GM23338 (cell line): Measurements from ENCODE around the gene HNMT. TPM values are rescaled to one million over a fixed set of nuclear protein-coding genes. Genes with fewer than 3 reads are reported as not detected.

Source experiments
- ATAC-seq: fragments of 200-7000 bp; cut with Tn5 transposase; 3 replicates; pipeline ENCODE4 v1.9.1; 2020
- DNase-seq: peaks from one replicate; pipeline ENCODE4 v3.0.0-alpha.2; 2015; ENCODE audit warnings: low spot score
- H2AFZ ChIP-seq: fragments of 200-600 bp; sonication (generic); 2 replicates; pipeline ENCODE4 v1.8.0; 2016; ENCODE audit warnings: antibody characterized with exemption, mild to moderate bottlenecking, moderate library complexity
- H3F3A ChIP-seq: fragments of 200-600 bp; sonication (generic); replicated peaks from 2 replicates; pipeline ENCODE4 v1.8.0; 2017; ENCODE audit warnings: antibody characterized with exemption, mixed run types, low read depth
- H3K27ac ChIP-seq: fragments of 200-600 bp; sonication (generic); 2 replicates; pipeline ENCODE4 v1.6.1; 2016; ENCODE audit warnings: low read depth
- H3K27me3 ChIP-seq: fragments of 200-600 bp; sonication (generic); 2 replicates; pipeline ENCODE4 v1.8.0; 2016; ENCODE audit warnings: mild to moderate bottlenecking, mixed run types, moderate library complexity; ENCODE audit not compliant: insufficient read depth
- H3K36me3 ChIP-seq: fragments of 200-600 bp; sonication (generic); 2 replicates; pipeline ENCODE4 v1.8.0; 2016; ENCODE audit warnings: mild to moderate bottlenecking; ENCODE audit not compliant: insufficient read depth
- H3K4me1 ChIP-seq: fragments of 200-600 bp; sonication (generic); 2 replicates; pipeline ENCODE4 v1.8.0; 2016; ENCODE audit warnings: mild to moderate bottlenecking, moderate library complexity; ENCODE audit not compliant: insufficient read depth
- H3K4me2 ChIP-seq: fragments of 200-600 bp; sonication (generic); 2 replicates; pipeline ENCODE4 v1.7.1; 2017; ENCODE audit warnings: mixed run types
- H3K4me3 ChIP-seq: fragments of 200-600 bp; sonication (generic); 2 replicates; pipeline ENCODE4 v1.6.1; 2016; ENCODE audit warnings: mixed run types
- H3K79me2 ChIP-seq: fragments of 200-600 bp; sonication (generic); replicated peaks from 2 replicates; pipeline ENCODE4 v1.8.0; 2017; ENCODE audit warnings: mild to moderate bottlenecking; ENCODE audit not compliant: insufficient read depth
- H3K9me2 ChIP-seq: fragments of 200-600 bp; sonication (generic); 2 replicates; pipeline ENCODE4 v1.8.0; 2017; ENCODE audit not compliant: insufficient read depth
- H4K20me1 ChIP-seq: fragments of 200-600 bp; sonication (generic); replicated peaks from 2 replicates; pipeline ENCODE4 v1.8.0; 2017; ENCODE audit warnings: mild to moderate bottlenecking; ENCODE audit not compliant: insufficient read depth
- H3K27ac Mint-ChIP-seq: 2 replicates; pipeline ENCODE4 v1.8.0; 2020; ENCODE audit warnings: inconsistent platforms, mild to moderate bottlenecking, moderate library complexity, mixed read lengths
- H3K27me3 Mint-ChIP-seq: 3 replicates; pipeline ENCODE4 v1.8.0; 2022; ENCODE audit warnings: low read depth, mild to moderate bottlenecking, moderate library complexity, mixed read lengths, inconsistent platforms; ENCODE audit not compliant: insufficient read depth, poor library complexity
- H3K36me3 Mint-ChIP-seq: 3 replicates; pipeline ENCODE4 v1.8.0; 2021; ENCODE audit warnings: low read depth, mild to moderate bottlenecking, inconsistent platforms, moderate library complexity, mixed read lengths
- H3K4me1 Mint-ChIP-seq: 3 replicates; pipeline ENCODE4 v1.8.0; 2020; ENCODE audit warnings: mild to moderate bottlenecking, inconsistent platforms, mixed read lengths
- H3K4me3 Mint-ChIP-seq: 3 replicates; pipeline ENCODE4 v1.8.0; 2021; ENCODE audit warnings: moderate library complexity, mild to moderate bottlenecking, inconsistent platforms, mixed read lengths
- H3K9me3 Mint-ChIP-seq: 3 replicates; pipeline ENCODE4 v1.8.0; 2020; ENCODE audit warnings: moderate library complexity, mild to moderate bottlenecking, inconsistent platforms, mixed read lengths
- CREB1 ChIP-seq: fragments of 250-450 bp; sonication (Bioruptor Pico); IDR thresholded peaks from 2 replicates; pipeline ENCODE4 v1.5.0; 2020; ENCODE audit warnings: low read depth, mild to moderate bottlenecking, moderate library complexity
- EZH2 ChIP-seq: fragments of 200-600 bp; sonication (generic); IDR thresholded peaks from one replicate; pipeline ENCODE4 v1.8.0; 2017; ENCODE audit warnings: antibody characterized with exemption, mild to moderate bottlenecking, low read depth; ENCODE audit not compliant: unreplicated experiment
- EZH2phosphoT487 ChIP-seq: fragments of 200-600 bp; sonication (generic); IDR thresholded peaks from one replicate; pipeline ENCODE4 v1.8.1; 2018; ENCODE audit warnings: antibody characterized with exemption; ENCODE audit not compliant: unreplicated experiment
- JUNB ChIP-seq: IDR thresholded peaks from one replicate; pipeline ENCODE4 v1.6.1; 2016; ENCODE audit warnings: antibody characterized with exemption; ENCODE audit not compliant: unreplicated experiment
- POLR2AphosphoS5 ChIP-seq: IDR thresholded peaks from 2 replicates; pipeline ENCODE4 v1.6.1; 2016; ENCODE audit warnings: antibody characterized with exemption, low read depth
- STAT1 ChIP-seq: IDR thresholded peaks from one replicate; pipeline ENCODE4 v1.6.1; 2016; ENCODE audit warnings: antibody characterized with exemption; ENCODE audit not compliant: unreplicated experiment
- ZNF331 ChIP-seq: fragments of 250-450 bp; sonication (Bioruptor Pico); IDR thresholded peaks from 2 replicates; pipeline ENCODE4 v1.5.0; 2020; ENCODE audit warnings: low read depth, mild to moderate bottlenecking, moderate library complexity
- polyA plus RNA-seq: library from polyadenylated mRNA; unstranded; fragments of >200 nt; fragmentation: Nextera tagmentation; extraction: Ambion mirVana; gene quantifications from 2 replicates; pipeline ENCODE4 v1.2.1, GENCODE V29; 2016
- total RNA-seq: library from RNA; depleted of rRNA; stranded (reverse); fragments of >200 nt; shearing (Covaris generic); gene quantifications from 2 replicates; pipeline ENCODE4 v1.2.3, GENCODE V29; 2014
- TF ChIP-seq, protein P1 (sequence below), 2 experiments: fragments of 200-600 bp in 1 of 2; sonication (generic) in 1 of 2; conservative IDR thresholded peaks; 2 replicates each; pipeline versions ENCODE4 v1.5.1 to v1.6.1; 2016 to 2017; ENCODE audit warnings: antibody characterized with exemption in 2 of 2, low read depth in 2 of 2, mild to moderate bottlenecking in 2 of 2, moderate library complexity in 1 of 2
- TF ChIP-seq, protein P2 (sequence below): IDR thresholded peaks from one replicate; pipeline ENCODE4 v1.6.1; 2018; ENCODE audit warnings: antibody characterized with exemption; ENCODE audit not compliant: unreplicated experiment
- TF ChIP-seq, protein P3 (sequence below): IDR thresholded peaks from 2 replicates; pipeline ENCODE4 v1.6.1; 2016; ENCODE audit warnings: antibody characterized with exemption
- TF ChIP-seq, protein P4 (sequence below): fragments of 250-450 bp; sonication (Bioruptor Pico); IDR thresholded peaks from 2 replicates; pipeline ENCODE4 v1.5.0; 2020; ENCODE audit warnings: mild to moderate bottlenecking, moderate library complexity

HNMT gene
- total and polyA plus RNA-seq, 2 experiments from 2014 or later = 3.3 to 3.4 TPM

DNA sequence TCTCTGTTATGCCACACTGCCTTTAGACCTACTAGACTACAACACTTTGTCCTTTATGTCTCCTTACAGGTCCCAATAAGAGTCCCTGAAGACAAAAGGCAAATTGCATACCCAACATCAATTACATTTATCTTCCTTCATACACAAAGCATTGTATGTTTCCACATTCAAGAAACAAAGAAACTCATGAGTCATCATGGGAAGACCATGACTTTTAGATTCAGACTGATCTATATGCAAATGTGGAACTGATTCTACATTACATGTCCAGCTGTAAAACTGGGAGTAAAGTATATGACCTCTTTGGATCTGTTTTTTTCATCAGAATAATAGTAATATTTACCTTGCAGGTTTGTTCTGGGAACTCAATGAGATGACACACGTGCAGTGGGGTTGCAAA lies 25.2 kb upstream of the HNMT start (continued):
- TF ChIP-seq, protein P1, sequence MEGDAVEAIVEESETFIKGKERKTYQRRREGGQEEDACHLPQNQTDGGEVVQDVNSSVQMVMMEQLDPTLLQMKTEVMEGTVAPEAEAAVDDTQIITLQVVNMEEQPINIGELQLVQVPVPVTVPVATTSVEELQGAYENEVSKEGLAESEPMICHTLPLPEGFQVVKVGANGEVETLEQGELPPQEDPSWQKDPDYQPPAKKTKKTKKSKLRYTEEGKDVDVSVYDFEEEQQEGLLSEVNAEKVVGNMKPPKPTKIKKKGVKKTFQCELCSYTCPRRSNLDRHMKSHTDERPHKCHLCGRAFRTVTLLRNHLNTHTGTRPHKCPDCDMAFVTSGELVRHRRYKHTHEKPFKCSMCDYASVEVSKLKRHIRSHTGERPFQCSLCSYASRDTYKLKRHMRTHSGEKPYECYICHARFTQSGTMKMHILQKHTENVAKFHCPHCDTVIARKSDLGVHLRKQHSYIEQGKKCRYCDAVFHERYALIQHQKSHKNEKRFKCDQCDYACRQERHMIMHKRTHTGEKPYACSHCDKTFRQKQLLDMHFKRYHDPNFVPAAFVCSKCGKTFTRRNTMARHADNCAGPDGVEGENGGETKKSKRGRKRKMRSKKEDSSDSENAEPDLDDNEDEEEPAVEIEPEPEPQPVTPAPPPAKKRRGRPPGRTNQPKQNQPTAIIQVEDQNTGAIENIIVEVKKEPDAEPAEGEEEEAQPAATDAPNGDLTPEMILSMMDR (conservative IDR thresholded peaks at IDR 0.05; ENCODE audit: low read depth in 2 of 2) = no peak
- TF ChIP-seq, protein P2, sequence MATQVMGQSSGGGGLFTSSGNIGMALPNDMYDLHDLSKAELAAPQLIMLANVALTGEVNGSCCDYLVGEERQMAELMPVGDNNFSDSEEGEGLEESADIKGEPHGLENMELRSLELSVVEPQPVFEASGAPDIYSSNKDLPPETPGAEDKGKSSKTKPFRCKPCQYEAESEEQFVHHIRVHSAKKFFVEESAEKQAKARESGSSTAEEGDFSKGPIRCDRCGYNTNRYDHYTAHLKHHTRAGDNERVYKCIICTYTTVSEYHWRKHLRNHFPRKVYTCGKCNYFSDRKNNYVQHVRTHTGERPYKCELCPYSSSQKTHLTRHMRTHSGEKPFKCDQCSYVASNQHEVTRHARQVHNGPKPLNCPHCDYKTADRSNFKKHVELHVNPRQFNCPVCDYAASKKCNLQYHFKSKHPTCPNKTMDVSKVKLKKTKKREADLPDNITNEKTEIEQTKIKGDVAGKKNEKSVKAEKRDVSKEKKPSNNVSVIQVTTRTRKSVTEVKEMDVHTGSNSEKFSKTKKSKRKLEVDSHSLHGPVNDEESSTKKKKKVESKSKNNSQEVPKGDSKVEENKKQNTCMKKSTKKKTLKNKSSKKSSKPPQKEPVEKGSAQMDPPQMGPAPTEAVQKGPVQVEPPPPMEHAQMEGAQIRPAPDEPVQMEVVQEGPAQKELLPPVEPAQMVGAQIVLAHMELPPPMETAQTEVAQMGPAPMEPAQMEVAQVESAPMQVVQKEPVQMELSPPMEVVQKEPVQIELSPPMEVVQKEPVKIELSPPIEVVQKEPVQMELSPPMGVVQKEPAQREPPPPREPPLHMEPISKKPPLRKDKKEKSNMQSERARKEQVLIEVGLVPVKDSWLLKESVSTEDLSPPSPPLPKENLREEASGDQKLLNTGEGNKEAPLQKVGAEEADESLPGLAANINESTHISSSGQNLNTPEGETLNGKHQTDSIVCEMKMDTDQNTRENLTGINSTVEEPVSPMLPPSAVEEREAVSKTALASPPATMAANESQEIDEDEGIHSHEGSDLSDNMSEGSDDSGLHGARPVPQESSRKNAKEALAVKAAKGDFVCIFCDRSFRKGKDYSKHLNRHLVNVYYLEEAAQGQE = no peak
- TF ChIP-seq POLR2AphosphoS5 = no peak
- no peak for TF ChIP-seq EZH2phosphoT487
- TF ChIP-seq CREB1 (CRISPR knock-in tag) = no peak
- TF ChIP-seq, protein P3, sequence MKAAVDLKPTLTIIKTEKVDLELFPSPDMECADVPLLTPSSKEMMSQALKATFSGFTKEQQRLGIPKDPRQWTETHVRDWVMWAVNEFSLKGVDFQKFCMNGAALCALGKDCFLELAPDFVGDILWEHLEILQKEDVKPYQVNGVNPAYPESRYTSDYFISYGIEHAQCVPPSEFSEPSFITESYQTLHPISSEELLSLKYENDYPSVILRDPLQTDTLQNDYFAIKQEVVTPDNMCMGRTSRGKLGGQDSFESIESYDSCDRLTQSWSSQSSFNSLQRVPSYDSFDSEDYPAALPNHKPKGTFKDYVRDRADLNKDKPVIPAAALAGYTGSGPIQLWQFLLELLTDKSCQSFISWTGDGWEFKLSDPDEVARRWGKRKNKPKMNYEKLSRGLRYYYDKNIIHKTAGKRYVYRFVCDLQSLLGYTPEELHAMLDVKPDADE = no peak

DNA sequence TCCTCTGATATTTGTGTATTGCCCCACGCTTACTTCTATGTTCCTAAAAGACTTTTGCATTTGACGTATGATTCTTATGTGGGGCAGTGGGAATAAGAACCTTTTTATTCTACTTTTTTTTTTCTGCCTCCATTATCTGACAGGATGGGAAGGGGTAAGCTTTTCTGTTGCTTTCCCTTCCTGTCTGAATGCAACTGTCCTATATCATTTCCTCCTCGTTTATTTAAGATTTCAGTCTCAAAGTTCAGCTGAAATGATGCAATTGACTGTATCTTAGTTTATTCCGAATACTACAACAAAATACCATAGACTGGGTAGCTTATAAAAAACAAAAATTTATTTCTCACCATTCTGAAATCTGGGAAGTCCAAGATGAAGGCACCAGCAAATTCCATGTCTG lies 24.1 kb upstream of the HNMT start:
- H3F3A ChIP-seq = no peaks in the 10 kb centered on the region
- DNase-seq (no peak), ATAC-seq (no peak)
- no peaks in the 10 kb centered on the region for H3K27me3 Mint-ChIP-seq
- 0 out of 2 replicates have a peak, but pooled peaks cover 3% of the 10 kb centered on the region for H3K9me2 ChIP-seq
- H3K4me3 ChIP-seq = no peak overlapping the region
- no peak overlapping the region for H3K4me3 Mint-ChIP-seq
- no peaks in the 10 kb centered on the region for H3K27me3 ChIP-seq
- H3K36me3 Mint-ChIP-seq = no peaks in the 10 kb centered on the region
- H3K4me1 ChIP-seq = no peaks in the 10 kb centered on the region
- no peak overlapping the region for H2AFZ ChIP-seq
- no peaks in the 10 kb centered on the region for H3K9me3 Mint-ChIP-seq
- H4K20me1 ChIP-seq = no peaks in the 10 kb centered on the region; the same call in 1 of the 2 replicates
- no peak overlapping the region for H3K27ac ChIP-seq
- no peak for TF ChIP-seq STAT1
- TF ChIP-seq ZNF331 = no peak
- no peak for TF ChIP-seq CREB1 (CRISPR knock-in tag)
- TF ChIP-seq EZH2phosphoT487 = no peak
- no peak for TF ChIP-seq EZH2
- TF ChIP-seq POLR2AphosphoS5 = no peak
- TF ChIP-seq JUNB = no peak
- TF ChIP-seq, protein P3 = no peak
- TF ChIP-seq, protein P4, sequence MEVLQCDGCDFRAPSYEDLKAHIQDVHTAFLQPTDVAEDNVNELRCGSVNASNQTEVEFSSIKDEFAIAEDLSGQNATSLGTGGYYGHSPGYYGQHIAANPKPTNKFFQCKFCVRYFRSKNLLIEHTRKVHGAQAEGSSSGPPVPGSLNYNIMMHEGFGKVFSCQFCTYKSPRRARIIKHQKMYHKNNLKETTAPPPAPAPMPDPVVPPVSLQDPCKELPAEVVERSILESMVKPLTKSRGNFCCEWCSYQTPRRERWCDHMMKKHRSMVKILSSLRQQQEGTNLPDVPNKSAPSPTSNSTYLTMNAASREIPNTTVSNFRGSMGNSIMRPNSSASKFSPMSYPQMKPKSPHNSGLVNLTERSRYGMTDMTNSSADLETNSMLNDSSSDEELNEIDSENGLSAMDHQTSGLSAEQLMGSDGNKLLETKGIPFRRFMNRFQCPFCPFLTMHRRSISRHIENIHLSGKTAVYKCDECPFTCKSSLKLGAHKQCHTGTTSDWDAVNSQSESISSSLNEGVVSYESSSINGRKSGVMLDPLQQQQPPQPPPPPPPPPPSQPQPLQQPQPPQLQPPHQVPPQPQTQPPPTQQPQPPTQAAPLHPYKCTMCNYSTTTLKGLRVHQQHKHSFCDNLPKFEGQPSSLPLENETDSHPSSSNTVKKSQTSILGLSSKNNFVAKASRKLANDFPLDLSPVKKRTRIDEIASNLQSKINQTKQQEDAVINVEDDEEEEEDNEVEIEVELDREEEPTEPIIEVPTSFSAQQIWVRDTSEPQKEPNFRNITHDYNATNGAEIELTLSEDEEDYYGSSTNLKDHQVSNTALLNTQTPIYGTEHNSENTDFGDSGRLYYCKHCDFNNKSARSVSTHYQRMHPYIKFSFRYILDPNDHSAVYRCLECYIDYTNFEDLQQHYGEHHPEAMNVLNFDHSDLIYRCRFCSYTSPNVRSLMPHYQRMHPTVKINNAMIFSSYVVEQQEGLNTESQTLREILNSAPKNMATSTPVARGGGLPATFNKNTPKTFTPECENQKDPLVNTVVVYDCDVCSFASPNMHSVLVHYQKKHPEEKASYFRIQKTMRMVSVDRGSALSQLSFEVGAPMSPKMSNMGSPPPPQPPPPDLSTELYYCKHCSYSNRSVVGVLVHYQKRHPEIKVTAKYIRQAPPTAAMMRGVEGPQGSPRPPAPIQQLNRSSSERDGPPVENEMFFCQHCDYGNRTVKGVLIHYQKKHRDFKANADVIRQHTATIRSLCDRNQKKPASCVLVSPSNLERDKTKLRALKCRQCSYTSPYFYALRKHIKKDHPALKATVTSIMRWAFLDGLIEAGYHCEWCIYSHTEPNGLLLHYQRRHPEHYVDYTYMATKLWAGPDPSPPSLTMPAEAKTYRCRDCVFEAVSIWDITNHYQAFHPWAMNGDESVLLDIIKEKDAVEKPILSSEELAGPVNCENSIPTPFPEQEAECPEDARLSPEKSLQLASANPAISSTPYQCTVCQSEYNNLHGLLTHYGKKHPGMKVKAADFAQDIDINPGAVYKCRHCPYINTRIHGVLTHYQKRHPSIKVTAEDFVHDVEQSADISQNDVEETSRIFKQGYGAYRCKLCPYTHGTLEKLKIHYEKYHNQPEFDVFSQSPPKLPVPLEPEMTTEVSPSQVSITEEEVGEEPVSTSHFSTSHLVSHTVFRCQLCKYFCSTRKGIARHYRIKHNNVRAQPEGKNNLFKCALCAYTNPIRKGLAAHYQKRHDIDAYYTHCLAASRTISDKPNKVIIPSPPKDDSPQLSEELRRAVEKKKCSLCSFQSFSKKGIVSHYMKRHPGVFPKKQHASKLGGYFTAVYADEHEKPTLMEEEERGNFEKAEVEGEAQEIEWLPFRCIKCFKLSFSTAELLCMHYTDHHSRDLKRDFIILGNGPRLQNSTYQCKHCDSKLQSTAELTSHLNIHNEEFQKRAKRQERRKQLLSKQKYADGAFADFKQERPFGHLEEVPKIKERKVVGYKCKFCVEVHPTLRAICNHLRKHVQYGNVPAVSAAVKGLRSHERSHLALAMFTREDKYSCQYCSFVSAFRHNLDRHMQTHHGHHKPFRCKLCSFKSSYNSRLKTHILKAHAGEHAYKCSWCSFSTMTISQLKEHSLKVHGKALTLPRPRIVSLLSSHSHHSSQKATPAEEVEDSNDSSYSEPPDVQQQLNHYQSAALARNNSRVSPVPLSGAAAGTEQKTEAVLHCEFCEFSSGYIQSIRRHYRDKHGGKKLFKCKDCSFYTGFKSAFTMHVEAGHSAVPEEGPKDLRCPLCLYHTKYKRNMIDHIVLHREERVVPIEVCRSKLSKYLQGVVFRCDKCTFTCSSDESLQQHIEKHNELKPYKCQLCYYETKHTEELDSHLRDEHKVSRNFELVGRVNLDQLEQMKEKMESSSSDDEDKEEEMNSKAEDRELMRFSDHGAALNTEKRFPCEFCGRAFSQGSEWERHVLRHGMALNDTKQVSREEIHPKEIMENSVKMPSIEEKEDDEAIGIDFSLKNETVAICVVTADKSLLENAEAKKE (CRISPR knock-in tag) = no peak
- H3K4me2 ChIP-seq = no peak overlapping the region
- no peaks in the 10 kb centered on the region for H3K36me3 ChIP-seq
- H3K79me2 ChIP-seq = no peaks in the 10 kb centered on the region
- H3K27ac Mint-ChIP-seq = no peak overlapping the region
- peaks cover 7% of the 10 kb centered on the region for H3K4me1 Mint-ChIP-seq
